HL-60 (cell line): Measurements from ENCODE around the gene NKIRAS2.

ENCODE experiments used
- POLR2AphosphoS5 ChIP-seq: IDR thresholded peaks from 2 replicates; pipeline ENCODE4 v1.6.1; 2012; ENCODE audit warnings: low read depth
- SPI1 ChIP-seq: IDR thresholded peaks from 2 replicates; pipeline ENCODE4 v1.6.1; 2012; ENCODE audit warnings: low read depth, mild to moderate bottlenecking, borderline replicate concordance
- TF ChIP-seq, protein P1 (sequence below): IDR thresholded peaks from one replicate; pipeline ENCODE4 v1.5.1; 2011; ENCODE audit warnings: low read length, control low read depth, inconsistent platforms; ENCODE audit not compliant: insufficient read depth

DNA sequence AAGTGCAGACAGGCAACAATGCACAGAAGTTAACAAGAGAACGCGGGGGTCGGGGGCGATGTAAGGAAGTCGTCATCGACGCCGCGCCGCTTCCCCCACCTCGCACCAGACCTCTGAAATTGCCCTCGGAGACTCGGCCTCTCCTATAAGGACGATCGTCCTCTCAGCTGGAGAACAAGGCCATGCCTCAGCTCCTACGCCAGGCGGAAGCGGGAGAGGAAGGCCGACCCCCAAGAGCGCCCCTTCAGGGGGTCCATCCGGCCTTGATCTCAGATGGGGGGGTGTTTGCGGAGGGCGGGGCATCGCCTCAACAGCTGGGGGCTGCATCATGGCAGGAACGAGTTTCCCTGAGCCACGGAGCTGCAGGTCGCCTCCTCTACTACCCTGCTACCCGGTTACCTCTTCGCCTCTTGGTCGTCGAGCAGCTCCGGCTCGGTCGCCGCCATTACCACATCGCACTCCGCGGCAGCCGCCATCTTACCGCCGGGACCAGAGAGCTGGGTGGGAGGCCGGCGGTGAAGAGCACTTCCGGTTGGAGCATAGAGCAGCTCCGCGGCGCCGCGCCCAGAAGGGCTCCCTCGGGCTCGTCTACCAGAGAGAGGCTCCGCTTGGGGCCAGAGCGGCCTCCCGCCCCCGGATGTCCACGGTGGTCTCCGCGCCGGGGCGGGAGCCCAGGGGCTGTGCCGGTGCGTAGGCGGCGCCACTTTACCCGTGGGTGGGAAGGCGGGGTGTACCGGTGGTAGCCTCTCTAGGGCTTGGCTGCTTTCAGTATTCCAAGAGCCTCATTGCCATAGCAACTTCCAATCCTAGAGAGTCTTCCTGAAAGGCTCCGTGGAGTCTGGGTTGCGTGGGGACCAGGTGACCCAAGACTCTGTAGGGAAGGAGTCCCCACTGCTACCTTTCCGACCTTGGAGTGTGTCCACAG lies 2.7 kb upstream of the NKIRAS2 start, which contains the start of gene DNAJC7:
- TF ChIP-seq, protein P1, sequence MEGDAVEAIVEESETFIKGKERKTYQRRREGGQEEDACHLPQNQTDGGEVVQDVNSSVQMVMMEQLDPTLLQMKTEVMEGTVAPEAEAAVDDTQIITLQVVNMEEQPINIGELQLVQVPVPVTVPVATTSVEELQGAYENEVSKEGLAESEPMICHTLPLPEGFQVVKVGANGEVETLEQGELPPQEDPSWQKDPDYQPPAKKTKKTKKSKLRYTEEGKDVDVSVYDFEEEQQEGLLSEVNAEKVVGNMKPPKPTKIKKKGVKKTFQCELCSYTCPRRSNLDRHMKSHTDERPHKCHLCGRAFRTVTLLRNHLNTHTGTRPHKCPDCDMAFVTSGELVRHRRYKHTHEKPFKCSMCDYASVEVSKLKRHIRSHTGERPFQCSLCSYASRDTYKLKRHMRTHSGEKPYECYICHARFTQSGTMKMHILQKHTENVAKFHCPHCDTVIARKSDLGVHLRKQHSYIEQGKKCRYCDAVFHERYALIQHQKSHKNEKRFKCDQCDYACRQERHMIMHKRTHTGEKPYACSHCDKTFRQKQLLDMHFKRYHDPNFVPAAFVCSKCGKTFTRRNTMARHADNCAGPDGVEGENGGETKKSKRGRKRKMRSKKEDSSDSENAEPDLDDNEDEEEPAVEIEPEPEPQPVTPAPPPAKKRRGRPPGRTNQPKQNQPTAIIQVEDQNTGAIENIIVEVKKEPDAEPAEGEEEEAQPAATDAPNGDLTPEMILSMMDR: no peak
- TF ChIP-seq SPI1 (no peak), POLR2AphosphoS5 (peak; percentile 91)
